NCI-H82 treated with DMSO at 0.1 percent for 48 hours (cell line): ENCODE results near the gene BATF3.

Experiments used
- DNase-seq: peaks from one replicate; lab custom pipeline; 2025; ENCODE audit not compliant: unreplicated experiment; lab: John Stamatoyannopoulos, UW

The BATF3 gene

GRCh38 chr1:212710566-212710965 is 10.9 kb upstream of the BATF3 start:
- no peak for DNase-seq

GRCh38 chr1:212703991-212704564 is 4.4 kb upstream of the BATF3 start:
- no peak for DNase-seq

GRCh38 chr1:212702672-212703071 is 3.0 kb upstream of the BATF3 start:
- DNase-seq: no peak

- no peak for DNase-seq
Measured at GRCh38 chr1:212701910-212702309, 2.3 kb upstream of the BATF3 start.

- DNase-seq: peak; percentile 33
Measured at GRCh38 chr1:212700892-212701819, 1.5 kb upstream of the BATF3 start.

- no peak for DNase-seq
Measured at GRCh38 chr1:212700223-212700891, 717 bp upstream of the BATF3 start.

GRCh38 chr1:212699104-212699624 is 476 bp downstream of the BATF3 start:
- DNase-seq: peak; percentile 46

- no peak for DNase-seq
Measured at GRCh38 chr1:212698467-212699103, 1.1 kb downstream of the BATF3 start.

- DNase-seq: no peak
Measured at GRCh38 chr1:212696721-212697331, 2.8 kb downstream of the BATF3 start.

- no peak for DNase-seq
Measured at GRCh38 chr1:212692774-212693644, 6.6 kb downstream of the BATF3 start.

GRCh38 chr1:212691561-212692071 is 8.0 kb downstream of the BATF3 start:
- DNase-seq: no peak

- no peak for DNase-seq
Measured at GRCh38 chr1:212690816-212691403, 8.7 kb downstream of the BATF3 start.

- DNase-seq: no peak
Measured at GRCh38 chr1:212689758-212690529, 9.7 kb downstream of the BATF3 start.

- no peak for DNase-seq
Measured at GRCh38 chr1:212689196-212689725, 10.4 kb downstream of the BATF3 start.

- no peak for DNase-seq
Measured at GRCh38 chr1:212688341-212689047, 11.1 kb downstream of the BATF3 start.

- DNase-seq: no peak
Measured at GRCh38 chr1:212687811-212688210, 11.8 kb downstream of the BATF3 start.

GRCh38 chr1:212686591-212686990 is 13.0 kb downstream of the BATF3 start:
- DNase-seq: no peak

GRCh38 chr1:212686069-212686468 is 13.6 kb downstream of the BATF3 start:
- DNase-seq: no peak
